GM21619 (cell line): Measurements from ENCODE around the gene HHIPL1.

Experiments
- ATAC-seq: cut with Tn5 transposase; IDR thresholded peaks from one replicate; pipeline ENCODE4 v1.9.1; 2021; ENCODE audit not compliant: unreplicated experiment

Gene HHIPL1

DNA sequence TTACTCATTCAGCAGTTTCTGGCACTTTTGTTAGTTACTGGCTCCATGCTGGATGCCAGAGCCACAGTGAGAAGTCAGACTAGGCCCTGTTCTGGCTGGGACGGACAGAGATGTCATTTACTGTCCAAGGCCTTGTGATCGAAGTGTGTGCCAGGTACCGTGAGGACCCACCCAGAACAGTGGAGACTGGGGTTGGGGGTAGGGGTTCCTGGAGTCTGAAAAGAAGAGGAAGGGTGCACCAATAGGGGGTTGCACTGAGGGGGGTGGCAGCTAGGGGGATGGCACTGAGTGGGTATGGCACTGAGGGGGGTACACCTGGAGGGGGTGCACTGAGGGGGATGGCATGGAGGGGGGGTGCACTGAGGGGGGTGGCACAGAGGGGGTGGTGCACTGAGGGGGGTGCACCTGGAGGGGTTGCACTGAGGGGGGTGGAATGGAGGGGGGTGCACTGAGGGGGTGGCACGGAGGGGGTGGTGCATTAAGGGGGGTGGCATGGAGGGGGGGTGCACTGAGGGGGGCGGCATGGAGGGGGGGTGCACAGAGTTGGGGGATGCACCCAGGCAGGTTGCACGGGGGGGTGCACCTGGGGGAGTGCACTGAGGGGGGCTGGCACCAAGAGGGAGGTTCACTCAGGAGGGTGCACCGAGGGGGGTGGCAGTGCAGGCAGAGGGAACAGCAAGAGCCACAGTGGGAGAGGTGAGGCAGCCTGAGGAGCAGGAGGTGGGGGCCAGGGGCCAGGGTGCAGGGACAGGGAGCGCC, 28.6 kb downstream of the HHIPL1 start:
- ATAC-seq = no peak

DNA sequence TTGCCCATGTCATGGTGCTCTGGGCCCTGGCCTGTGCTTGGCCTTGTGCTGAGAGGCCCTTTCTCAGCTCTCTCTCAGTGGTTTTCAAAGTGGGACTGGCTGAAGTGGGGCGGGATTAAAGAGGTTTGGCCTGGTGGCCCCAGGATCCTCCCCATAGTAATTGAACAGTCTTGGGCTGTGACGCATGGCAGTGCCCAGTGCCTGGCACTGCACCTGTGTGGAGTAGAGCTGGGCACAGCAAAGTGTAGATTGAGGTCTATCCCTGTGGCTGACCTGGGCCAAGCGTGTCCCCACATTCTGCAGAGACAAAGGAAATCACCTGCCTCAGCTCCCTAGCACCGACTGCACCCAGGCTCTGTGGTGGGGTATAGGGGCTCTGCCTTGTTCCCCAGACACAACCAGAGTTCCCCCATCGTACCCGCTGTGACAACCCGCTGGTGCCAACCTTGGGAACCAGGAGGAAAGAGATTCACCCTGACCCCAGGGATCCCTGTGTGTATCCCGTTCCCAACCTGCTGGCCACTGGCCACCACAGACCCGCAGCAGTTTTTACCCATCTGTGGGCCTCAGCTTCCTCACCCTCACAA, 29.2 kb downstream of the HHIPL1 start:
- ATAC-seq = no peak

DNA sequence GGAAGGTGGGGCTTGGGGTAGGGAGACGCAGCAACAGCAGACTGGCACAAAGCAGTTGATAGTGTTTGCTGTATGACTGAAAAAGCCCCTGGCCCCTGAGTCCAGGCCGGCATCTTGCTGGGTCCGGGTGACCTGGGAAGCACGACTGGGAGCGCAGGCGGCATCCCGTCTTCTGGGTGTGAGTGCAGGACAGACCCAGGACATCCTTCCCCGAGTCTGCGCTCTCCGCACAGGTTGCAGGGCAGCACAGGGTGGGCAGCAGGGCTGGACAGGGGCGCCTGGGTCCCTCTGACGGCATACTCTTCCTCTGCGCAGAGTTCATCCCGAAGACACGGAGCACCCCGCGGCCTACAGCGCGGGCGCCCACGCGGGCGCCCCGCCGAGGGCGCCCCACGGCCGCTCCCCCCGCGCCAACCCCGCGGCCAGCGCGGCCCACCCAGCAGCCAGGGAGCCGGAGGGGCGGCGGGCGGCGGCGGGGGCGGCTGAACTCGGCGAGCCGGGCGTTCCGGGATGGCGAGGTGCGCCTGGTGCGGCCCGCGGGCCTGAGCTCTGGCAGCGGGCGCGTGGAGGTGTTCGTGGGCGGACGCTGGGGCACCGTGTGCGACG, 29.9 kb downstream of the HHIPL1 start:
- no peak for ATAC-seq

DNA sequence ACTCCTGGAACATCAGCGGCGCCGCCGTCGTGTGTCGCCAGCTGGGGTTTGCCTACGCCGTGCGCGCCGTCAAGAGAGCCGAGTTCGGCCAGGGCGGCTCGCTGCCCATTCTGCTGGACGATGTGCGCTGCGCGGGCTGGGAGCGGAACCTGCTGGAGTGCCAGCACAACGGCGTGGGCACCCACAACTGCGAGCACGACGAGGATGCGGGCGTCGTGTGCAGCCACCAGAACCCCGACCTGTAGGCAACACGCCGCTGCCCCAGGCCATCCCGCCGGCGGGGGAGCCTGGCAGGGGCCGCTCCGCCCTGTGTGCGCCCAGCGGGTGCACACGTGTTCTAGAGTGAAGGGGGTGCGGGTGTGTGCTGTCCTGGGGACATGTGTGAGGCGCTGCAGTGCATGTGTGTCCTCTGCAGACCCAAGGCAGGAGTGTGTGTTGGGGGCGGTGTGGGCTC, 30.5 kb downstream of the HHIPL1 start:
- no peak for ATAC-seq

DNA sequence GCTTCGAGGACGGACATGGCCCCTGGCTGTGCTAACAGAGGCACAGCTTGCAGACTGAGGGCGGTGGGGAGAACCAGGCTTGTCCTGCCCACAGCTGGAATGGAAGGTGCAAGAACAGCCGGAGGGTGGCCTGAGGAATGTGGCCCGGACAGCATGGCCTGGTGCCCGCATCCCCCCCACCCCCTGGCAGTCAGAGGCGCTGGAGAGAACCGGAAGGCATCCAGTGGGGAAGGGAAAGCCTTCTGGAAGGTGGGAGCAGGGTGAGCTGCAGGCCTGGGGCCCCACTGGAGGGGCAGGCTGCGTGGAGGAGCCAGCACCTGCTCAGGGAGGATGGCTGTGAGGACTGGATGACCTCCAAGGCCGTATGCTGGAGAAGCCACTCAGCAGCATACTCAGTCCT, 31.0 kb downstream of the HHIPL1 start:
- ATAC-seq = no peak

DNA sequence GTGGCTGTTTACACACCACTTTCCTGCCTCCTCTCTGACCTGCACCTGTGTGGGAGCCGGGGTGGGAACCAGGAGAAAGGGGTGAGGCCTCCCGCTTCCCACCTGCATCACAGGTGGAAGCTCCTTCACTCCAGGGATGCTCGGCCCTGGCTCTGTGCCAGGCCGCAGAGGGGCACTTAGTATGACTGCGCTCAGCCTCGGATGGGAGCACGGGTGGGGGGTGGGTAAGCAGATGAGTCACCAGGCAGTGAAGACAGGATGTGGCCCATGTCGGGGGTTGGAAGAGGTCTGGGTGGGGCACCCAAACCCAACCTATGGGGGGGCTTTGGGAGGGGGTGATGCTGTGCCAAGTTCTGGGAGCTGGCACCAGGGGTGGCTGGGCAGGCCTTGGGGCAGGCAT, 31.7 kb downstream of the HHIPL1 start:
- no peak for ATAC-seq

DNA sequence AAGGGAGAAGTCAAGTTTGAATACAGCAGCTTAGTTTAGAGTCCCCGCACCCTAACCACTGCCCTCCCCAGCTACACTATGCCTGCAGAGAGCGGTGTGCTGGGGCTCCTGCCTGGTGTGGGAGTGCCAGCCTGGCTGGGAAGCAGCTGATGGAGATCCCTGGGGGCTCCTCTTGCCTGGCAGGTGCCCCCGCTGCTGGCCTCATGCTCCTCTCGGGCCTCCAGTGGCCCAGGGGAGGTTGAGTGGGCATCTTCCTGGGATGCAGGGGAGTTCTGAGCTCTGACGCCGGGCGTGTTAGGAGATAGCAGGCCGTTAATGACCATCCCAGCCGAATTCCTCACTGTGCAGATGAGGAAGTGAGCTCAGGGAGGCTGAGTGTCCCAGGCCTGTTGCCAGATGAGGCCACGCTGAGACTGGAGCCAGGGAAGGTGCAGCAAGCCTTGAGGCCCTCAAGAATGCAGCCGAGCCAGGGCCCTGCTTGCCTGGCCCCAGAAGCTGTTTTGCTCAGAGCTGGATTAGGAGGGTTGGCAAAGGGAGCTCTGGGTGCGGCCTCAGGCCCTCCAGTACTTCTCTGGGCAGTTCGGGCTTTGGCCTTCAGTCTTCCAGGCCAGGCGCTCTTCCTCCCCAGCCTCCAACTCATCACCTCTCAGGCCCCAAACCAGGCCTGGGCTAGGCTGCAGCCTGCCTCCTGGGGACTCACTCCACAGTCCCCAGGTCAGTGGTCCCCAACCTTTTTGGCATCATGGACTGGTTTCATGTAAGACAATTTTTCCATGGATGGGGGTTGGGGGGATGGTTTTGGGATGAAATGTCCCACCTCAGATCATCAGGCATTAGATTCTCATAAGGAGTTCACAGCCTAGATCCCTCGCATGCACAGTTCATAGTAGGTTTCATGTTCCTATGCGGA, 32.6 kb downstream of the HHIPL1 start:
- ATAC-seq = no peak

DNA sequence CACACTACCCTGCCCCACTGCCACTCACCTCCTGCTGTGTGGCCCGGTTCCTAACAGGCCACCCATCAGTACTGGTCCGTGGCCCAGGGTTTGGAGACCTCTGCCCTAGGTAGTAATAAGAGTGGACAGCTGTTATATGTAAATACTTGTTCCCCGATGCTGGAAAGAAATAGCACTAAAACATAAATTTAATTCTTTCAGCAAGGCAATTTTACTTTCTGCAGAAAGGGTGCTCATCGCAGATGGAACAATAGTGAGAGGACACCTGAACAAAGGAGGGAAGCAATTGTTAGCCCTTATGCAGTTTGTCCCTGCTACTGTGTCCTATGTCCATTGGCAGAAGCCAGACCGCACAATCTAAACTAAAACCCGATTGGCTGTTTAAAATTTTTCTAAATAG, 33.3 kb downstream of the HHIPL1 start:
- ATAC-seq = no peak

DNA sequence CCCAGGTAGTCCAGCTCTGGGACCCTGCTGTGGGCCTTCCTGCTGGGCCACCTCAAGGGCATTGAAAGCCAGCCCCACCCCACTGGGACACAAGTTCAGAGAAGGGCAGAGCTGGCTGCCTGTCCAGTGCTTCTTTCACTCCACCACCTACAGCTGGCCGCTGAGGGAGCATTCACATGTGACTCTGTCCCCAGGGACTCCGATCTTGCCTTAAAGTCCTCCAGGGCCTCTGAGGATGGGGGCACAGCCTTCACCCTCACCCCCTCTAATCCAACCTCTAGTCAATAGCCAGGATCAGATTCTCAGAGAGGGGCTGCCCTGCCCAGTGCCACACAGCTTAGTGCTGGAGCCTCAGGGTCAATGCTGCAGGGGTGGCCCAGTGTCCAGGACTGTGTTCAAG, 34.2 kb downstream of the HHIPL1 start:
- ATAC-seq = no peak

DNA sequence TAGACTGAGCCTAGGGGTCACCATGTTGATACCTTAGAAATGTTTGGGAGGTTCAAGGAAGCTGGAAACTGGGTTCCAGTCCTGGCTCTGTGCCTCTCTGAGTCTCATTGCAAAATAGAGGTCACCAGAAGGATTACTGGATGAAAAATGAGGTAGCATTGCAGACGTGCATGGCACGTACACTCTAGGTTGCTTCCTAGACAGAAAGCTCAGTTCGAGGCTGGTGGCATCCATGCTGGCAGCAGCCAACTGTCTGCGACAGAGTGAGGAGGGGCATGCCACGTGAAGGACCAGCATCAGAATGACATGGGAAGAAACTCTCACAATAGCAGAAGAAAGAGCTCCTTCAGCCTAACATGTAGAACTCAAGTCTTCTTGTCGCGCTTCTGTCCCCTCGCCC, 34.6 kb downstream of the HHIPL1 start:
- no peak for ATAC-seq

DNA sequence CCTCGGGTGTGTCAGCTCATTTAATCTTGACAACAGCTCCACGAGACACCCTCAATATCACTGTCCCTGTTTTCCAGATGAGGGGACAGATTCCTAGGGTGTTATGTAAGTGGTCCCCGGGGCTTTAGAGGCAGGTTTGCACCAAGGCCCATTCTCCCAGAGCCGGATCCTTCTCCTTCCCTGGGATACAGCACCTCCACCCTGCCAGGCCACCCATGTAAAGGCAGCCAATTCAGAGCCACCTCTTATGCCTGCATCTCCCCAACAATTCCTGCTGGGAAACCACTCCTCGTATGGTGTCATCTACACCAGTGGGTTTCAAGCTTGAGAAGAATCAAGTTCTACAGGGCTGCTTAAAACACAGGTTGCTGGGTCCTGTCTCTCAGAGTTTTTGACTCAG, 35.1 kb downstream of the HHIPL1 start:
- no peak for ATAC-seq

DNA sequence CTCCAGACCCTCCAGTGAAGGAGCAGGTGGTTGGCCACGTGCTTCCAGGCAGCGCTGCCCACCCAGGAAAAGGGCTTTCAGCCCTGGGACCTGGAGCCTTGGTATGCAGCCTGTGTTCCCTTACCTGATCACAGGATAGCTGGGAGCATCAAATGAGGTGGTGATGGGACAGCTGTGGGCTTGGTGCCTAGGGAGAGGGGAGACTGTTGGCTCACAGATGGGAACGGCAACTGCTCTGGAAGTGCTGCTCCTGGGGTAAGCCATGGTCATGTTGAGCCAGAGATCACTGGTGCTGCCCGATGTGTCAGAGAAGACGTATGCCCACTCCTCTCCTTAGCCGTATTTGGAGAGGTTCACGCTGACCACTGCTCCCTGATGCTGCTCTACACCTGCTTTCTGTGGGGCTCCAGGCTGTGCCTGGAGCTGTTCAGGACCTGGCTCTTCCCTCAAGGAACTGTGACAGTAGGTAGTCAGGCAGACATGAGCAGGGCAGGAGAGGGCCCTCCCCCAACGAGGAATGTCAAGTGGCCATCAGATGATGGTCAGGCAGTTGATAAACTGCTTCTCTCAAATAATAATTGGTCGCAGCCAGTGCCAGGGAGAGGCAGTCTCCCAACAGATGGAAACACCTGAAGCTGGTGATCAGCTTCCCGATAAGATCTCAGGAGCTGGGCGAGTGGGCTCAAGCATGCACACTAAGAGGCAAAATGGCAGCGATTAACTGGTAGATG, 36.3 kb downstream of the HHIPL1 start:
- ATAC-seq = no peak

DNA sequence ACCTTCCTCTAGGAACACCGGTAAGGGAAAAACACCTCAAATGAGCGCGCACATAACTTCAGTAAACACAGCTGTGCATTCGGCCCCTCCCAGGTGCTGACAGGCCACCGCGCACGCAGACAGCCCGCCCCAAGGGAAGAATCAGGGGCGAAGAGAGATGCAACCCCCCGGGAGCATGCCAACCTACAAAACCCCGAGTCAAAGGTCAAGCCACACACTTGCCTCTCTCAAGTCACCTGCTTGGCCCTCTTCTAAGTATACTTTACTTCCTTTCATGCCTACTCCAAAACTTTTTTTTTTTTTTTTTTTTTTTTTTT, 36.9 kb downstream of the HHIPL1 start:
- no peak for ATAC-seq

DNA sequence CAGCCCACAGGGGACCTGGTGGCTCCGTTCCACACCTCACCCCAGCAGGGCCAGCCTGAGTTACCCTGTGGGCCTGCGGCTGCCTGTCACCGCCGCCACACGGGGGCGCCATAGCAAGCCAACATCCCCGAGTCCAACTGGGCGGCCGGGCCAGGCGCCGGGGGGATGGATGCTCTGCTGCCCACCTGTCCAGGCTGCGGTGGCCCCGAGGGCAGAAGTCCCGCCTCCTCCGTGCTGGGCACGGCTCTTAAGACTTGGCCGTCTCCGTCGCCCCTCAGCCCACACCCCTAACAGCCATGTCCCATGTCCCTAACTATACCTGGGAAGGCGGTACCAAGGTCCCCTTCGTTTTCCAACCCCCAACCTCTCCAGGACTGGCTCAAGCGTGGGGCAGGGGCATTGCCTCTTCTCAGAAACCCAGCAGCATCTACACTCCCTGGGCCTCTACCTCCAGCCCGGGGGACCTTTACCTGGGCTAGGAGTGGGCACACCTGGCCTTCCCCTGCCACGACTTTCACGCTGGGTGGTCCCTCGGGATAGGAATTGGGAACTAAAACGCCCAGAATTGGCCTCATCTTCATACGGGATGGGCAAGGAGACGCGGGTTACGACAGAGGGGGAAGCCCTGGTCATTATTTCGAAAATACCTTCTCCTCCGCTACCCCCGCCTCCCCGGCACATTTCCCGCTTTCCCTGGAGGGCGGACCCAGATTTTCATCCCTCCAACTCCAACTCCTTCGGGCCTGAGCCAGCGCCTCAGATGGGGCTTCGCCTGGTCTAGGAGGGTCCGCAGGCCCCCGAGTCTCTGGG, 38.1 kb downstream of the HHIPL1 start:
- peak; percentile 35 for ATAC-seq

DNA sequence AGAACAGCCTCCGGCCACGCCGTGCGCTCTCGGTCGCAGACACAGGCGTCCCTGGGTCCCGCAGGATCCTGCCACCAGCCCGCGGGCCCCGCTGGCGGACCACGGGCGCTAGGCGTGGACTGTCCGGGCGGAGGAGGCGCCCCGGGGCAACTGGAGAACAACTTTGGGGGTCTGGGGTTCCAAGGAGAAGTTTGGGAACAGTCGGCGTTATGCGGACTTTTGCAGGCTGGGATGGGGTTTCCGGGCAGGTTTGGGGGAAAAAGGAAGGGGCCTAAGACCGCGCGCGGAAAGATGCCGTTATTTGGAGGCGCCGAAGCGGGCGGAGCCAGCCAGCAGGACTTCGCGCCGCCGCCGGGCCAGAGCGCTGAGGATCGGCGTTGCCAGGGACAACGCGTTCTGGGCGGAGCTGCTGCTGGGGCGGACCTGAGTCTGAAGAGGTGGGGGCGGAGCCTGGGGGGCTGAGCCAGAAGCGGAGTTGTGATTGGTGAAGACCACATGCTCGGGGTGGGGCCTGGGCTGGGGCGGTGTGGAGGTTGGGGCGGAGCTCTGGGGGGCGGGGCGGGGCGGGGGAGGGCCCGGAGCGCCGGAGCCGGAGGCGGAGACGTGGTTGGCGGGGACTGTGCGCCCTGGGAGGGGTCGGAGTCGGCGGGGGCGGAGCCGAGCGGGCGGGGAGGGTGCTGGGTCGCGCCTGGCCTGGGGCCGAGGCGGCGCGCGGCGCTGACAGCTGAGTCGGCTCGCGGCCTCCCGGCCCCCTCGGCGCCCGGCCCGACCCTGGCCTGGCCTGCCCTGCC, 38.9 kb downstream of the HHIPL1 start, which contains the start of gene CYP46A1:
Gene CYP46A1 (plus strand): TSS at position 680 of the 791 bp plus-strand sequence. CDS start 120 bp downstream, outside the sequence.
- ATAC-seq = peak; percentile 93

DNA sequence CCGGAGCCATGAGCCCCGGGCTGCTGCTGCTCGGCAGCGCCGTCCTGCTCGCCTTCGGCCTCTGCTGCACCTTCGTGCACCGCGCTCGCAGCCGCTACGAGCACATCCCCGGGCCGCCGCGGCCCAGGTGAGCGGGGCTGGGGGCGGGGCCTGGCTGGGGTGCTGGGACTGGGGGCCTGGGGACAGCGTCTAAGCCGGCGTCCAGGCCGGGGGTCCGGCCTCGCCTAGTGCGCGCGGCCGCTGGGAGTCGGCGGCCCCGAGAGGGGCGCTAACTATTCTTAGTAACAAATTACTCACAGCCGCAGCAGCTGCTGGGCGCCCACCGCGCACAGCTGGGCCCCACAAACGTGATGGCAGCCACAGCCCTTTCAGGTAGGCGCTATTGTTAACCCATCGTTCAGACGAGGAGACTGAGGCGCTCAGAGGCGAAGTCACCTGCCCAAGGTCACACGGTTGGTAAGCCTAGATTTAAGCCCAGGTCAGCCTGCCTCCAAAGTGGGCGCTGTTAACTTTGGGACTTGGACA, 39.5 kb downstream of the HHIPL1 start:
- ATAC-seq = peak; percentile 29

DNA sequence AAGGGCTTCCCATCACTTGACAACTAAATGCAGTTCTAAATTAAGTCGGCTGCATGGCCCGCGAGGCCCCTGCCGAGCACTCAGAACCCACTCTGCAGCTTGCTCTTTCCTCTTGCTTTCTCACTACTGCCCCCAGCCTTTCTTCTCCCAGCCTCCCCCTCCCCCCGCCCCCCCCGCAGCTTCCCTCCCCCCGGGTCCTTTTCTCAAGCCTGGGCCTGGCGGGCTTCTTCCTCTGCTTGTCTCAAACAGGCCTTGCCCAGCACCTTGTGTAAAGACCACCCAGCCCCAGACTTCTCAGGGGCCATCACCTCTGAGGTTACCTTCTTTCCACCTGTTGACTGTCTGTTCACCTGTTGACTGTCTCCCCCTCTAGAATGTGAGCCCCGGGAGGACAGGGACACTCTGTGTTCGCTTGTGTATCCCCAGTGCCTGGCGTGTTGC, 40.2 kb downstream of the HHIPL1 start:
- no peak for ATAC-seq

DNA sequence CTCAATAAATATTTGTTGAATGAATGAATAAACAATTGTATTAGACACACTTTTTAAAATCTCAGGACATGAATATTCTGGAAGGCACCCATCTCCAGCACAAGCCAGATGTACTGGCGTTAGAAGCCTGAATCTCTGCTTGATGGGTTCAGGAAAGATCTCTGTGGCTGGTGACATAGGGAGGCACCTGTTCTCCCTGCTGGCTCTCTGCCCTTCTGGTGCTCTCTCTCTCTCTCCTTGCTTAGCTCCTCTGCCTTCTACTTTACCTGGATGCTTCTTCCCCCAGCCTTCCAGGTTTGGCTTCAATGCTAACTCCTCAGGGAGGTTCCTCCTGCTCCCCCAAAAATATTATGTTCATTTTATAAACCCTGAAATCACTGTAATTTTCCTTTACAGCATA, 40.7 kb downstream of the HHIPL1 start:
- ATAC-seq = no peak
